HCT116 (cell line): ENCODE measurements around the gene NT5C3B. TPM values are rescaled to one million over a fixed set of nuclear protein-coding genes. Genes with fewer than 3 reads are reported as not detected.

ENCODE experiments used
- ATAC-seq: fragments of 200-7000 bp; cut with Tn5 transposase; 2 replicates; pipeline ENCODE4 v1.9.1; 2020; ENCODE audit warnings: mild to moderate bottlenecking, moderate library complexity
- BruUV-seq: library from RNA; stranded (reverse); fragments of 400-500 nt; replicated peaks from 2 replicates; lab custom pipeline; 2021; lab: Mats Ljungman, UMichigan
- CTCF ChIA-PET: fragments of 300-600 bp; sonication (Branson Sonifier 250); formaldehyde crosslinking; loops from one replicate; lab custom pipeline; 2021; ENCODE audit warnings: antibody characterized with exemption; lab: Charles Lee
- POLR2A ChIA-PET: fragments of 300-600, 350-600 bp; sonication (Branson Sonifier 250); formaldehyde crosslinking; loops from one replicate; lab custom pipeline; 2021; ENCODE audit warnings: antibody characterized with exemption; lab: Charles Lee
- RAD21 ChIA-PET, 2 experiments: fragments of 300-600 bp; sonication (Branson Sonifier 250); formaldehyde crosslinking; loops; one replicate each; lab custom pipeline; 2023; ENCODE audit warnings: low total read pairs in 2 of 2; ENCODE audit not compliant: uncharacterized antibody in 2 of 2, unreplicated experiment in 2 of 2, low non-redundant PET in 1 of 2; lab: Charles Lee
- DNase-seq: peaks from one replicate; pipeline ENCODE4 v3.0.0-alpha.2; 2010; ENCODE audit warnings: low read depth, low spot score
- H2AFZ ChIP-seq: fragments of 200-600 bp; shearing (Covaris generic), sonication (generic); 2 replicates; pipeline ENCODE4 v1.6.1; 2017; ENCODE audit warnings: low read depth, mixed run types, mixed read lengths, antibody characterized with exemption, low read length; ENCODE audit not compliant: poor library complexity, severe bottlenecking
- H3K27ac ChIP-seq: 2 replicates; pipeline ENCODE4 v1.5.1; 2012; ENCODE audit warnings: low read depth, low read length
- H3K27me3 ChIP-seq: fragments of 200-600 bp; sonication (generic); 2 replicates; pipeline ENCODE4 v1.6.1; 2016; ENCODE audit warnings: mixed run types, low read length, mixed read lengths; ENCODE audit not compliant: insufficient read depth
- H3K36me3 ChIP-seq, 2 experiments: fragments of 200-500 bp in 1 of 2; fragments of 200-600 bp in 1 of 2; sonication (Bioruptor generic) in 1 of 2; sonication (generic) in 1 of 2; 2 replicates each; pipeline versions ENCODE4 v1.5.1 to v1.6.1; 2014 to 2016; ENCODE audit warnings: low read length in 2 of 2, inconsistent platforms in 1 of 2, mixed read lengths in 1 of 2, mixed run types in 1 of 2; ENCODE audit not compliant: insufficient read depth in 2 of 2, control insufficient read depth in 1 of 2
- H3K4me1 ChIP-seq, 2 experiments: fragments of 200-600 bp in 1 of 2; sonication (generic) in 1 of 2; 2 replicates each; pipeline versions ENCODE4 v1.5.1 to v1.6.1; 2012 to 2017; ENCODE audit warnings: low read length in 2 of 2, inconsistent platforms in 1 of 2, mild to moderate bottlenecking in 1 of 2, mixed read lengths in 1 of 2, mixed run types in 1 of 2, moderate library complexity in 1 of 2; ENCODE audit not compliant: insufficient read depth in 2 of 2, control insufficient read depth in 1 of 2
- H3K4me2 ChIP-seq: fragments of 200-600 bp; sonication (generic); 2 replicates; pipeline ENCODE4 v1.6.1; 2017; ENCODE audit warnings: mixed run types, low read length, mixed read lengths
- H3K4me3 ChIP-seq, 2 experiments: fragments of 200-600 bp in 1 of 2; sonication (generic) in 1 of 2; replicated peaks in 1 of 2; 2 replicates each; pipeline ENCODE4 v1.5.1; 2011 to 2016; ENCODE audit warnings: low read length in 2 of 2, control low read depth in 1 of 2, low read depth in 1 of 2, mild to moderate bottlenecking in 1 of 2, mixed read lengths in 1 of 2, mixed run types in 1 of 2
- H3K79me2 ChIP-seq: fragments of 200-600 bp; sonication (generic); 2 replicates; pipeline ENCODE4 v1.6.1; 2017; ENCODE audit warnings: mild to moderate bottlenecking, mixed run types, low read length, moderate library complexity, mixed read lengths; ENCODE audit not compliant: insufficient read depth
- H3K9ac ChIP-seq: fragments of 200-600 bp; sonication (generic); 2 replicates; pipeline ENCODE4 v1.6.1; 2016; ENCODE audit warnings: low read length, mixed read lengths
- H3K9me2 ChIP-seq: fragments of 200-600 bp; sonication (generic), shearing (Covaris generic); 2 replicates; pipeline ENCODE4 v1.6.1; 2017; ENCODE audit warnings: mixed run types, mild to moderate bottlenecking, moderate library complexity; ENCODE audit not compliant: insufficient read depth
- H3K9me3 ChIP-seq, 2 experiments: fragments of 200-500 bp in 1 of 2; fragments of 200-600 bp in 1 of 2; sonication (Bioruptor generic) in 1 of 2; sonication (generic) in 1 of 2; 2 replicates each; pipeline ENCODE4 v1.6.1; 2014 to 2017; ENCODE audit warnings: low read length in 2 of 2, mixed read lengths in 2 of 2, inconsistent platforms in 1 of 2, low read depth in 1 of 2, mild to moderate bottlenecking in 1 of 2, mixed run types in 1 of 2, moderate library complexity in 1 of 2; ENCODE audit not compliant: control insufficient read depth in 1 of 2, insufficient read depth in 1 of 2
- H4K20me1 ChIP-seq: fragments of 200-600 bp; sonication (generic), shearing (Covaris generic); 2 replicates; pipeline ENCODE4 v1.6.1; 2017; ENCODE audit warnings: mixed run types, mild to moderate bottlenecking, moderate library complexity; ENCODE audit not compliant: insufficient read depth
- ATF3 ChIP-seq: IDR thresholded peaks from 2 replicates; pipeline ENCODE4 v1.6.1; 2012
- CEBPB ChIP-seq: IDR thresholded peaks from 2 replicates; pipeline ENCODE4 v1.6.1; 2012; ENCODE audit warnings: low read depth
- EGR1 ChIP-seq: IDR thresholded peaks from 2 replicates; pipeline ENCODE4 v1.6.1; 2012; ENCODE audit warnings: low read depth
- EZH2 ChIP-seq: fragments of 200-600 bp; sonication (generic); IDR thresholded peaks from 2 replicates; pipeline ENCODE4 v1.6.1; 2017; ENCODE audit warnings: antibody characterized with exemption, mixed run types
- EZH2phosphoT487 ChIP-seq: fragments of 200-600 bp; IDR thresholded peaks from 2 replicates; pipeline ENCODE4 v1.6.1; 2018; ENCODE audit warnings: antibody characterized with exemption, borderline replicate concordance
- FOSL1 ChIP-seq: IDR thresholded peaks from 2 replicates; pipeline ENCODE4 v1.6.1; 2012; ENCODE audit warnings: low read depth
- JUND ChIP-seq: IDR thresholded peaks from 2 replicates; pipeline ENCODE4 v1.6.1; 2012
- MAX ChIP-seq: IDR thresholded peaks from 2 replicates; pipeline ENCODE4 v1.6.1; 2012
- POLR2A ChIP-seq: IDR thresholded peaks from 2 replicates; pipeline ENCODE4 v1.7.0; 2011; ENCODE audit warnings: borderline replicate concordance; ENCODE audit not compliant: insufficient read depth, insufficient read length; ENCODE audit errors: extremely low read depth
- POLR2AphosphoS5 ChIP-seq: IDR thresholded peaks from 2 replicates; pipeline ENCODE4 v1.6.1; 2011; ENCODE audit warnings: mild to moderate bottlenecking, low read depth, low read length, moderate library complexity
- RAD21 ChIP-seq: IDR thresholded peaks from 2 replicates; pipeline ENCODE4 v1.6.1; 2012; ENCODE audit warnings: low read depth, mild to moderate bottlenecking
- REST ChIP-seq: IDR thresholded peaks from 2 replicates; pipeline ENCODE4 v1.6.1; 2012; ENCODE audit warnings: low read depth
- SP1 ChIP-seq: IDR thresholded peaks from 2 replicates; pipeline ENCODE4 v1.6.1; 2012; ENCODE audit warnings: low read depth
- SRF ChIP-seq: IDR thresholded peaks from 2 replicates; pipeline ENCODE4 v1.6.1; 2012; ENCODE audit warnings: low read depth
- YY1 ChIP-seq: IDR thresholded peaks from 2 replicates; pipeline ENCODE4 v1.6.1; 2011; ENCODE audit warnings: low read length, low read depth, moderate library complexity, mild to moderate bottlenecking; ENCODE audit not compliant: insufficient replicate concordance; ENCODE audit errors: extremely low read depth
- ZBTB33 ChIP-seq: IDR thresholded peaks from 2 replicates; pipeline ENCODE4 v1.6.1; 2011; ENCODE audit warnings: mild to moderate bottlenecking, low read length, moderate library complexity; ENCODE audit not compliant: insufficient replicate concordance; ENCODE audit errors: extremely low read depth
- ZFX ChIP-seq: fragments of 450-650 bp; IDR thresholded peaks from 2 replicates; pipeline ENCODE4 v1.6.1; 2017
- ZNF274 ChIP-seq: fragments of 200-500 bp; sonication (Bioruptor generic); IDR thresholded peaks from 2 replicates; pipeline ENCODE4 v1.6.1; 2014; ENCODE audit warnings: mild to moderate bottlenecking, low read depth, low read length, inconsistent platforms
- intact Hi-C: fragments of 100-400 bp; cut with micrococcal nuclease; formaldehyde crosslinking; loops from 2 replicates; pipeline ENCODE4 v1.10.0; 2022
- total RNA-seq: library from RNA; stranded (reverse); gene quantifications from one replicate; pipeline ENCODE4 v1.2.1, GENCODE V29; 2021; ENCODE audit not compliant: unreplicated experiment

Gene NT5C3B
- total RNA-seq, 1 experiment from 2014 or later = 110 TPM

GRCh38 chr17:41882756-41883155, 46.7 kb upstream of the NT5C3B start:
- RAD21 ChIA-PET = no interaction called here

More at GRCh38 chr17:41882756-41883155, 46.7 kb upstream of the NT5C3B start:
- no TSS peak for BruUV-seq
- H4K20me1 ChIP-seq = no peaks in the 10 kb centered on the region
- H3K9me3 ChIP-seq = no peaks in the 10 kb centered on the region
- H3K9ac ChIP-seq = no peak overlapping the region
- intact Hi-C loops = no loop called here
- no peaks in the 10 kb centered on the region for H3K4me1 ChIP-seq
- ATAC-seq (no peak), DNase-seq (no peak)
- CTCF ChIA-PET = no interaction called here
- no peak overlapping the region for H3K4me2 ChIP-seq
- H3K27ac ChIP-seq = no peak overlapping the region
- POLR2A ChIA-PET = no interaction called here
- H3K27me3 ChIP-seq = no peaks in the 10 kb centered on the region
- no peak overlapping the region for H2AFZ ChIP-seq
- no peaks in the 10 kb centered on the region for H3K9me2 ChIP-seq
- no peak for TF ChIP-seq ATF3
- TF ChIP-seq ZBTB33 = no peak
- TF ChIP-seq RAD21 = no peak
- TF ChIP-seq POLR2A = no peak
- no peak for TF ChIP-seq CEBPB
- TF ChIP-seq YY1 = no peak
- no peak for TF ChIP-seq EGR1
- no peak for TF ChIP-seq SP1
- no peak for TF ChIP-seq ZFX
- no peak for TF ChIP-seq FOSL1
- TF ChIP-seq EZH2phosphoT487 = no peak
- TF ChIP-seq MAX = no peak
- no peak for TF ChIP-seq SRF
- TF ChIP-seq POLR2AphosphoS5 = no peak
- TF ChIP-seq REST = no peak
- TF ChIP-seq EZH2 = no peak
- no peak for TF ChIP-seq ZNF274
- no peak for TF ChIP-seq JUND
- no peak overlapping the region for H3K4me3 ChIP-seq
- H3K79me2 ChIP-seq = peaks cover 3% of the 10 kb centered on the region; the same call in 1 of the 2 replicates
- H3K36me3 ChIP-seq = peaks cover 74 to 76% of the 10 kb centered on the region in 2 experiments
